OCI-M2 (cell line): Measurements from ENCODE around the gene ITPKC.
A peak's percentile ranks its signal among the peaks of the same experiment; 100 is the strongest.

ENCODE experiments used
- DNase-seq: peaks from one replicate; lab custom pipeline; 2025; ENCODE audit not compliant: unreplicated experiment; lab: John Stamatoyannopoulos, UW

The ITPKC gene

DNA sequence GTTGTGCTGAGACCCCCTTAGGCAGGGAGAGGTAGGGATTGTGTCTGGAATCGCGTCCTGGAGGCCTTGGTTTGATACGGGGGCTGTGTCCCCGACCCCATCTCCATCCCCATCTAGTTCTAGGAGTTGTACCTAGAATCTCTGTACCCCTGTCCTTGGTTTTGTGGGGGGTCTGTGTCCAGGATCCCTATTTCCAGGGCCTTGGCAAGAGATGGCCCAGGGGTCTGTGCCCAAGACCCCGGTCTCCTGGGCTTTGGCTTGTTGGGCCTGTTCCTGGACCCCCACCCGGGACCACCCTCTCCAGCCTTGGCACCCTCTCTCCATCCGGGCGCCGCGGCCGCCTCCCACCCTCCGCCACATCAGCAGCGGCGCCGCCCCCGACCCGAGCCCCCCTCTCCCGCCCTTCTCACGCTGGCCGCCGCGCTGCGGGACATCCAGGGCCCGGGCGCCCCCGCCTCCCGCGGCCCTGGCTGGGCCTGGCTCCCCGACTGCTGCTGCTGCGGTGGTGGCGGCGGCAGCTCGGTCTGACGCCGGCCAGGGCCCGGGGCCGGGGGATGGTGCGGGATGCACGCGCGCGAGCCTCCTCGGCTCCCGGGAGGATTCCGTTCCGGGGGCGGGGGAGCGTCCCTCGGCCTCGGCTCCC, 26.7 kb upstream of the ITPKC start, which contains the start of gene NUMBL:
NUMBL (minus strand) TSS at position 602 of the 643 bp plus-strand sequence; CDS start at position 434, 168 bp downstream.
- no peak for DNase-seq

DNA sequence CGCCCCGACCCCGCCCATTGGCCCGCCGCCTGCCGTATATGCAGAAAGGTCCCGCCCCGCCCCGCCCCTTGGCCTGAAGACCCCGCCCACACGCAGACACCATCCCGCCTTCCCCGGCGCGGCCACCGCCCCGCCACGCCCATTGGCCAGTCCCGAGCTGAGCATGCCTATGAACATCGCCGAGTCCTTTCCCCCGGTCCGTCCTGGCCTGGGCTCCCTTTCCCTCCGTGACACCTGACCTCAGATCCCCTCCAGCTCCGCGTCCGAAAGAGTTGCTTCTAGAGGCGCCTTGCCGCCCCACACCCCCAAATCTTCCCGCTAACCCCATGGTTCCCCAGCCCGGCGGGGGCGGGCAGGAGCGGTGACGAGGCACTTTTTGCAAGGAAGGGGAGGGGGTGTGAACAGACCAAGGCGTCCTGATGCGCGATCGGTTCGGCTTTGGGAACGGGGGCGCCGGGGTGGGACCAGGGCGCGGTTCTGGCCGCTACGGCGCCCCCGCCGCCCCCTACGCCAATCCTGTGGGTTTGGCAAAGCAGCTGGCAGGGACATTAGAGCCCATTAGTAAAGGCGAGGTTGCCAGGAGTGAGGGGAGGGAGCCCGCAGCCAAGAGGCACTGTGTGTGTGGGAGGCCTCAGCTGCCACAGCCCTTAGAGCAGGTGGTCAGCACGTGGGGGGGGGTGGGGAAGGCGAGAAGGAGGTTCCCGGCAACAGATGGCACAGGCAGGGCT, 26.1 kb upstream of the ITPKC start:
- peak; percentile 94 for DNase-seq

DNA sequence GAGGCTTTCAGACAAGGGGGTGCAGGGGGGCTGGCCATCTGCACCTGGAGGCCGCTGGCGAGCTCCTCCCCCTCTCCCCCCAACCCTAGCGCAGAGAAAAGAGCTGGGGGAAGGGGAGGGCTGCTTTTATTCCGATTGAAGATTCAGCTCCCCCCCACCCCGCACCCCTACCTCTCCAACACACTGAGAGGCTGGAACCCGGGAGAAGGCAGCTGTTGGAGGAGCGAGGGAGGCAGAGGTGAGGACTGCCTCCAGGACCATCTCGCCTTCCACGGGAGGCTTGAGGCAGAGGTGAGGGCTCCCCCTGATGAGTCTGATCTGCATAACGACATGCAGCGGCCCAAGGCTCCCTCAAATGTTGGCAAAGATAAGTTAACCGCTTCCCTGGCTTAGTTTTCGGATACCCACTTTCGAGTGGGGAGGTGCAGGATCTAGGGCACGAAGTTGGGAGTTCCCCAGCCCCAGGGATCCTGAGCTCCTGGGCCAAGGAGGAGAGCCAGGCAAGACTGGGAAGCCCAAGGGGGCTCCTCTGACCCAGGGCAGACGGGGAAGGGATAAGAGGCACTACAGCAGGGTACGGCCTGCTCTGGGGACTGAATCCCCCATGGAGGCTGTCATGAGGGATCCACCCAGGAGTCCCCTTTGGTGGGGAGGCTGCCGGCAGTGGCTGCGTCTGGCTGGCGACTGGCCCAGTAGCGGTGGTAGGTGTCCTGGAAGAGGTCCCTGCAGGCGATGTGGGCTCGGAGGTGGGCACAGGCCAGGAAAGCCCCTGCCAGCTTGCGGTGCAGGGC, 25.3 kb upstream of the ITPKC start:
- no peak for DNase-seq

DNA sequence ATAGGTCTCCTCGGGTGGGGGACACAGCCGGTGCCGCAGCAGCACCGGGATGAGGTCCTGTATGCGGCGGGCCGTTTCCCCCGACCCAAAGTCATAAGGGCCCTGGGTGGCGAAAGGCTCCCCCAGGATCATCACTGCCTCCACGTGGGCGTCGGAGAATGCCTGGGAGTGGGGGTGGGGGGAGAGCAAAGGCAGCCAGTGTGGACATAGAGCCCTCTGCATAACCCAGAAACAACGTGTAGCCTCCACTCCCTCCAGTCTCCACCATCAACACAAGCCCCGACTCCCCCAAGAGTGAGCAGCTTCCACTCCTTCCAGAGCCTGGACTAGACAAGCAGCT, 24.7 kb upstream of the ITPKC start:
- DNase-seq = no peak

DNA sequence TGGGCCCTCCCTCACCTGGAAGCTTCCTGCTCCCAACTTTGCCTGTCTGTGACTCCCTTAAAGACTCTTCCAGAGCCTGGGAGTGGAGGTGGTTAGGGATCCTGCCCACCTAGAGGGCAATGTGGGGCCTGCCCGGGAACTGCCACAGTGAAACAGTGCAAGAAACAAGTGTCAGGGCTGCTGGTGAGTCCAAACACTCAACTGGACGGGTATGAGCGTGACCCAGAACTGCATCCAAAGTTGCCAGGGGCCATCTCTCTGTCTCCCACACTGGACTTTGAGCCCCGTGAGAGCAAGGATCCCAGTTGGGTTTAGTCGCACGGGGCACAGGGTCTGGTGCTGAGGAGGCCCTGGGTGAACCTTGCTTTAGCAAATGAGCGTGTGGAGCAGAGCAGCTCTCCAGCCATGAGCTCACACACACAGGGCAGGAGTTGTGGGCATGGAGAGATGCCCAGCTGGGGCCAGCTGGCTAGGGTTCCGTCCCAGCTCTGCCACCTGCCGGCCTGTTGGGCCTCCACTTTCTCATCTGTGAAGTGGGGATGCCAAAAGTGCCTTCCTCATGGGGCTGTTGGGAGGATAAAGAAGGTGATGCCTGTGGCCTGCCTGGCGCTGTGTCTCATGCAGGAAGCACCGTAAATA, 23.6 kb upstream of the ITPKC start:
- DNase-seq = no peak

DNA sequence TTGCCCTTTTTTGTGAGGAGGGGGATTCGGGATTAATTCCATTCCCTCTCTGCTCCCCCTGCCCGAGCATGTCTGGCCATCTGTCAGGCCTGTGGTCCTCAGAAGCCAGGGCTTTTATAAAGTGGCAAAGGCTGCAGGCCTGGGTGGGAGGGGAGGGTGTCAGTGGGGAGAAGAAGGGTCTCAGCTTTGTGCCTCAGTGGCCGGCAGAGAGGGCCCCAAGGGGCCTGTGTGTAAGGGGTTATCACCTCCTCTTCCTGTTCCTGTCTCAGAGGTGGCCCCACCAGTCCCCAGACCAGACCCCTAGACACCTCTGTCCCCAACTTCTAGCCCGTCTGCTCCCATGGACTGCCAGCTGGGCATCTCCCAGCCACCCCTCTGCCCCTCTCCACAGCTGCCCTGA, 23.0 kb upstream of the ITPKC start:
- no peak for DNase-seq

DNA sequence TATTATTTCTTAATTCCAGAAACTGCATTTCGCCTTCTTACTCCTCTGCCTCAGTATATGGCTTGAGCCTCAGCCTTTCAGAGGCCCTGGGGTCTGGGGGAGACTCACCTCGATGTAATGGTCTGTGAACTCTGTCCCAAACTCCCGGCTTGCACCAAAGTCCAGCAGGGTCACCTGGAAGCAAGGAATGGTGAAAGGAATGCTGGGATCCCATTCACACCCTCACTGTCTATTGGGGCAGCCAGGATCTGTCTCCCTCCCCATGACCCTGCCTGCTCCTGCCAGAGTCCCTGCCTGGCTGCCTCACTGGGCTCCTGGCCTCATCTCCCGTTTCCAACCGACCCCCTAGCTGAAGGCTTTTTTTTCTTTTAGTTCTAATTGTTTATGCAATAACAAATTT, 21.0 kb upstream of the ITPKC start:
- DNase-seq = no peak

DNA sequence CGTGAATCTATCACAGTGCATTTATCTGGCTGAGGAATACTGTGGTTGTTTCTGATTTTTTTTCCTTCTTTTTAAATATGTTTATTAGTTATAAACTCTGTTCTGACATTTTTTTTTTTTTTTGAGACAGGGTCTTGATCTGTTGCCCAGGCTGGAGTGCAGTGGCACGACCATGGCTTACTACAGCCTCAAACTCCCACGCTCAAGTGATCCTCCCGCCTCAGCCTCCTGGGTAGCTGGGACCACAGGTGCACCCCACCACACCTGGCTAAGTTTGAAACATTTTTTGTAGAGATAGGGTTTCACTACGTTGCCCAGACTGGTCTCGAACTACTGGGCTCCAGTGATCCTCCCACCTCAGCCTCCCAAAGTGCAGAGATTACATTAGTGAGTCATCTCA, 19.9 kb upstream of the ITPKC start:
- DNase-seq = no peak

DNA sequence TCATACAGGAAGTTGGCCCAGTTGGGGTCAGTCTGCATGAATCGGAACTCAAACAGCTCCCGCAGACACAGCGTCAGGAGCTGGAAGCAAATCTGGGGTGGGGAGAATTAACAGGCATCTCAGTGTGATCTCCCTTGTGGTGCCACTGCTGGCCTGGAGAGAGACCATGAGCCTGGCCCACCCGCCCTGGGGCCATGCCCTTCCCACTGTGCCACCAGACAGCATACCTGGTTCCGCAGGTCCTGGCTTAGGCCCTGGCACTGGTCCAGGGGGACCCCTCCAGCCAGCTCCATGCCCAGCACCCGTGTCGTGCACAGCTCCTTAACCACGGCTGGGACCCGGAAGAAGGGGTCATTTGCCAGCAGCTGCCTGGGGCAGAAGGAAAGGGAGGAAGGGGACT, 16.8 kb upstream of the ITPKC start:
- DNase-seq = no peak

DNA sequence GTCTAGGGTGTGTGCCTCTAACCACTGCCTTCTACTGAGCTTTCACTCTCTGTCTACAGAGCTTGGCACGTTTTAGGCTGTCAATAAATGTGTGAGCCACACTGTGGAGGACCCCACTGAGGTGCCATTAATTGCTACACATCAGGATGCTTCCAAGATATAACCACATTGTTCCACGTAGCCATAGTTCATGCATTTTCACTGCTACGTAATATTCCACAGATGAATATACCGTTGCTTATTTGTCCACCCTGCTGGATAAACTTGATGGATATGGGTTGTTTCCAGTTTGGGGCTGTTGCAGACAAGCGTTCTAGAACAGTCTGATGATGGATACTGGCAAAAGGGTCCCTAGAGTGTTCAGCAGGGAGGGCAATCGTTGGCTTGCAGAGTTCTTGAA, 15.2 kb upstream of the ITPKC start:
- DNase-seq = no peak

DNA sequence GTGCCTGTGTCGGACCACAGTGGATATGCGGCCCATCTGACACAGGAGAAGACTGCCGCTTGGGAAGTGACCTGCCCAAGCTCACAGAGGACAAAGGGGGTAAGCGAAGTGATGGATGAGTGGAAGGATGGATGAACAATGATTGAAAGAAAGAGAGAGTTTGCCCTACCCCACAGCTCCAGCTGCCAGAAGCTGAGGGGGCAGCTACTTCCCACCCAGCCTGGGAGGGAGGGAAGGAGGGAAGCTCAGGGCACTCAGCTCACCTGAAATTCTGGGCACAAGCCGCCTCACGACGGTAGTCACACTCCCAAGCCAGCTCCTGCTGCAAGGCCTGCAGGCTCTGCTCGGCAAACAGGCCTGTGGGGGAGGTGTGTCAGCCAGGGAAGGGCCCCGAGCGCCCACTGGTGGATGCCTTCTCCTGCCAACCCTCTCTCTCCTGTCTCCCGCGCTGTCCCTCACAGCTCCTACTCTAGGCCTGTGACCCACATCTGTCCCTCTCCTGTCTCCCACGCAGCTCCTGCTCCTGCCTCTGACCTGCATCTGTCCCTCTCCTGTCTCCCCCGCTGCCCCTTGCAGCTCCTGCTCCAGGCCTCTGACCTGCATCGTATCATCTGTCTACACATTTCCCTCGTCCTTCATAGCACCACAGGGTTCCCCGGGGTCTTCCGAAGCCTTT, 14.4 kb upstream of the ITPKC start:
- DNase-seq = no peak

DNA sequence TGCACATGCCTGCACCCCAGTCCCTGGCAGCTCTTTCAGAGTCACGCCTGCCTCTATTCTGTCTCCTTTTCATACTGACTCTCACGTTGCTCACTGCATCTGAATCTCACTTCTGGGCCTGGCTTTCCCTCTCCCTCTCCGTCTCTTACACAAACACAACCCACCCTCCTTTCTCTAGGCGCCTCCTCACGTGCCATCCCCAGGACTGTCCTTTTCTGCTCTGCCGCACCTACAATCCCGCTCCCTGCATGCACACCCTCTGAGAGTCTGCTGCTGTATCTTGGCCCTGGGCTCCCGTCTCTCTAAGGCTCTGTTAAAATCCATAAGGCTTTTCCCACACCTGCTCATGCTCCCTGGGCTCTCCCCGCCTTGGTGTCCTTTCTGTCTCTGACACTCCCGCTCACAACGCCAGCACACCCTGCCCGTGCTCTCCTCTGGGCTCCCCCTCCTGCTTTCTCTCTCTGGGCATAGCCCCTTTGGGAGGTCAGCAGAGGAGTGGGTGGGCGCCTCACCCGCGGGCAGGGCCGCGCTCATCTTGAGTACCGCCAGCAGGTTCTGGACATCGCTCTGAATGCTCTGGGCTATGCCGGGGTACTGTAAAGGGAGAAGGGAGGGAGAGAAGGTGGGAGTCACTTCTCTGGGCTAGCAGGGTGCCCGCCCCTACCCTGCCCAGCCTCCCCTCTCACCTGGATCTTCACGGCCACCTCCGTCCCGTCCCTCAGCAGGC, 13.7 kb upstream of the ITPKC start:
- no peak for DNase-seq

DNA sequence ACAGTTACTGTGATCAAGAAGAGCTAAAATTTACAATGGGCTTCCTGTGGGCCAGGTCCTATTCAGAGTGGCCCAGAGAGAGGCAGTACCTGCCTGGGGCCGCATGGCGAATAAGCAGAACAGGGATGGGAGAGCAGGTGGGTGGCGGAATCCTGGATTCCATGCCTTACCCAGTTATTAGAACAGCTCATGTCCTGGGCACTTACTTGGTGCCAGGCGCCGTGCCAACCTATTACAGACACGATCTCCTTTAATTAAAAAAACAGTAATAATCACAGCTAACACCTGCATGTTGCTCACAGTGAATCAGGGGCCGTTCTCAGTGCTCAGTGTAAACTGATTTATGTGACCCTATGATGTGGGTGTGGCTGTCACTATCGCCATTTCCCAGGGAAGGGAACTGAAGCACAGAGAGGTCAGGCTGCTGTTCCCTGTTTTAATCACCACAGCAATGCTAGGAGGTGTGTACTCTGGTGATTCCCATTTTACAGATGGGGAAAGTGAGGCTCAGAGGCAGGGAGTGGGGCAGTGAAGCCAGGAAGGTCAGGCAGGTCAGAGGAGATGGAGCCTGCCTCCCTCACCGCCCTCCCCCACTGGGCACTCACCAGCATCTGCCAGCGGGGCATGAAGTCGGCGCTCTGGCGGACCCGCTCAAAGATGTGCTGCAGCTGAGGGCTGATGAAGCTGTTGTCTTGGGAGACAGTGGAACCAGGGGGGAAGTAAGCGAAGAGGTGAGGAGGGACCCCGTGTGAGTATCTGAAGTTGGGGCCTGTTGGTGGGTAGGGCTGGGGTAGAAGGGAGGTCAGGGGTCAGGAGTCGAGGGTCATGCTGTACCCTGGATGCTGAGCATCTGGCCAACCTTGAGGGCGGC, 12.2 kb upstream of the ITPKC start:
- DNase-seq = no peak

DNA sequence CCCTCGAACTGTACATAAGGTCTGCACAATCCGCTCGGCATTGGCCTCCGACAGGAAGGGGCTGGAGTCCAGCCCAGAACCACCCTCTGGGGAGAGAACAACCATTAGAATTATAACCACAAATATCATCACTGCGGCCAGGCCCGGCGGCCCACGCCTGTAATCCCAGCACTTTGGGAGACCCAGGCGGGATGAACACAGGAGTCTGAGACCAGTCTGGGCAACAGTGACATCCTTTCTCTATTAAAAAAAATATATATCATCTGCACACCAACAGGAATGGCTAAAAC, 11.6 kb upstream of the ITPKC start:
- no peak for DNase-seq

DNA sequence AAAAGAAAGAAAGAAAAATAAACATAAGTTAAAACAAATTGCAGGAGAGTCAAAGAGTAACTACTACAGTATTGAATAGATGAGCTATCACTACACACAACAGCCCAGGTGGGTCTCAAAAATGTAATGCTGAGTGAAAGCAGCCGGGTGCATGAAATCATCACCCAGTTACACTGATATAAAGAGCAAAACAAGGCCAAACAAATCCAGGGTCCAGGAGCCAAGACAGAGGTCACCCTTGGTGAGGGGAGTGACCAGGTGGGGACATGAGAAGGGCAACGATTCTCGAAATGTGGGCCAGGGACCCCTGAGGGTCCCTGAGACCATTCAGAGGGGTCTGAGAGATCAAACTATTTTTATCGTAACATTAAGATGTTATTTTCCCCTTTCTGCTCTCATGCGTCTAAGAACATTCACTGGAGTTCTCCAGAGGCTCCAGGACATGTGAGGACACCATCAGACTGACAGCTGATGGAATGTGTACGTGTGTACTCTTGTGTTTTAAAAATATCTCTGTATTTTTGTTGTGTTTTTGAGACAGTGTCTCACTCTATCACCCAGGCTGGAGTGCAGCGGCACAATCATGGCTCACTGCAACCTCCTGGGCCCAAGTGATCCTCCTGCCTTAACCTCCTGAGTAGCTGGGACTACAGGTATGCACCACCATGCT, 10.8 kb upstream of the ITPKC start:
- no peak for DNase-seq

DNA sequence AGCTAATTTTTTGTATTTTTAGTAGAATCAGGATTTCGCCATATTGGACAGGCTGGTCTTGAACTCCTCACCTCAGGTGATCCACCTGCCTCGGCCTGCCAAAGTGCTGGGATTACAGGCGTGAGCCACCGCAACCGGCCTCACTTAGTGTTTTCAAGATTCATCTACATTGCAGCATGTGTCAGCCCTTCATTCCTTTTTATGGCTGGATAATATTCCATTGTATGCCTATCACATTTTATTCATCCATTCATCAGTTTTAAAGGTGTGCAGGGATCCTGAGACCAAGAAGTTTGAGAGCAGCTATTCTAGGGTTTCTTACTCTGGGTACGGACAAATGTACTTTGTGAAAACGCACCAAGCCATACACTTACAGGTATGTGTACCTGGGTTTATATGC, 9.3 kb upstream of the ITPKC start:
- DNase-seq = no peak

DNA sequence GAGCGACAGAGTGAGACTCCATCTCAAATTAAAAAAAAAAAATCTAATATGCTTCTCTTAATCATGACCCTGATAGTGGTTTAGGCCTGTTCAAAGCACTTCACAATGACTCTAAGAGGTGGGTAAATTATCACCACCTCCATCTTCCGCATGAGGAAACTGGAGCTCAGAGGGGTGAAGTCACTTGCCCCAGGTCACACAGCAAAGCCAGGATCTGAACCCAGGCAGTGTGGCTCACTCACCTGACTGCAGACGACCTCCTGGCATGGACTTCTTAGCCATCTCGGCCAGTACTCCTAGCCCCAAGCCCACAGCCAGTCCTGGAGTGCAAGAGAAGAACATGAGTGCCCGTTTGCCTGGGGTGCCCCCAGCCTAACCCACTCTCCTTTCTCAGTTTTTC, 7.1 kb upstream of the ITPKC start:
- no peak for DNase-seq

DNA sequence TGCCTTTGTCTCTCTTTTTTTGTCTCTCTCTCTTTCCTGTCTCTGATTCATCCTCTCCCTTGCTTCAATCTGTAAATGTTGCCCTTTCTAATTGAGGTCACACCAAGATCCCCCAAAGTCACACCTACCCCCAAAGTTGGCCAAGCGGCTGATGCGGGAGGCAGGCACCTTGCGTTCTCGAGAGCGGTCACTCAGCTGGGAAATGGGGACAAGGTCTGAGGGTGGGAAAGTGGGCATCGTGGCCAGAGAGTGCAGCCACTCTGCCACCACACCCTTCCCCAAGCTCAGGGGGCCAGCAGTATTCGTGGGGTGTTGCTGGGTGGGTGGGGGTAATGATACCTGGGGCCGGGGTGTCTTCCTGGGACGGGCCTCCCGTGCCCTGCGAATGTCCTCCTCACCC, 3.0 kb upstream of the ITPKC start:
- no peak for DNase-seq
